NCI-H128 (cell line): Measurements from ENCODE around the gene PKIB.
"Not testable (repeated sequence)": the region's sequence is repeated elsewhere in the genome, so short reads cannot be mapped to it uniquely, and the experiment has no call there.

Source experiments
- DNase-seq: peaks from one replicate; lab custom pipeline; 2025; ENCODE audit not compliant: unreplicated experiment; lab: John Stamatoyannopoulos, UW

The PKIB gene

DNA sequence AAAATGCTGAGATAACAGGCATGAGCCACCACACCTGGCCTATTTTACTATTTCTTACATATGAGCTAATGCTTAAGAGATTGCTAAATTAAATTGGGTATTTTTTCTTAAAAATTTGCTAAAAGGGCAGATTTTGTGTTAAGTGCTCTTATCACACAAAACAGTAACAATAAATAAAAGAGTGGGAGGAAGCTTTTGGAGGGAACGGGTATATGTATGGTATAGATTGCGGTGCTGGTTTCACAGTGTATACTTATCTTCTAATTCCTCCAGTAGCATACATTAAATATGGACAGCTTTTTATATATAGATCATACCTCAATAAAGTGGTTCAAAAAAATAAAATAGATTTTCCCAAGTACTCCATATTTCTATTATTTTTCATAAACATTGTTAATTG is 129.9 kb downstream of the PKIB start:
- no peak for DNase-seq

- DNase-seq: no peak
Measured at GRCh38 chr6:122740936-122741335, 130.7 kb downstream of the PKIB start.

DNA sequence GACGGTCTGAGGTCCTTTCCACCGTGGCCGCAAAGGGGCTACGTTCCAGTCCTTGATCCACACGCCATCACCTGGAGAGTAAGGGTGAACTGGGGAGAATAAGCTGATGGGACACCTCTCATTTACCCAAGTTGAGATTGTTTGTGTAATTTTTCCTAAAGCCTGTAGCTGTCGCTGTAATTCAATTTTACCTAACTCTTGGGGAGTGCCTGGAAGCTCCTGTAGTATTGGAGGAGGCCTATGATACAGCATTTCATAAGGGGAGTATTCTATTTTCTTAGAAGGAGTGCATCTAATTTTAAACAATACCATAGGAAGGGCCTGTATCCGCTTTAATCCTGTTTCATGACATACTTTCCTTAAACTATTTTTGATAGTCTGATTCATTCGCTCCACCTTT is 134.0 kb downstream of the PKIB start:
- DNase-seq: not testable (repeated sequence)

- DNase-seq: peak; percentile 66
Measured at GRCh38 chr6:122744856-122745255, 134.7 kb downstream of the PKIB start.

DNA sequence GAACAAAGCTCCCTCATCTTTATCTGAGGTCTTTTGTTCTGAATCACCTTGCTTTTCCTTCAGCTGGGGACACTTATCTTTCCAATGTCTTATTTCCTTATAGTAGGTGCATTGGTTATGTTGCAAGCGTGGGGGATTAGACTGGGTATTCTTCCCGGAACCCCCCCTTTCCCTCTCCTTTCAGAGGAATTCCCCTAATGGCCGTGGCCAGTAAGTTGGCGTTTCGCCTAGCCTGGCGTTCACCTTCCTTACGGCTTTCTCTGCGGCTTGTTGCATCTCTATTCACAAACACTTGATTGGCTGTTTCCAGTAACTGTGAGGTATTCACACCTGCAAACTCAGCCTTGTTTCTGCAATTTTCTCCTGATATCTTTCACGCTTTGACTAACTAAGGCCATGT is 136.5 kb downstream of the PKIB start:
- no peak for DNase-seq

DNA sequence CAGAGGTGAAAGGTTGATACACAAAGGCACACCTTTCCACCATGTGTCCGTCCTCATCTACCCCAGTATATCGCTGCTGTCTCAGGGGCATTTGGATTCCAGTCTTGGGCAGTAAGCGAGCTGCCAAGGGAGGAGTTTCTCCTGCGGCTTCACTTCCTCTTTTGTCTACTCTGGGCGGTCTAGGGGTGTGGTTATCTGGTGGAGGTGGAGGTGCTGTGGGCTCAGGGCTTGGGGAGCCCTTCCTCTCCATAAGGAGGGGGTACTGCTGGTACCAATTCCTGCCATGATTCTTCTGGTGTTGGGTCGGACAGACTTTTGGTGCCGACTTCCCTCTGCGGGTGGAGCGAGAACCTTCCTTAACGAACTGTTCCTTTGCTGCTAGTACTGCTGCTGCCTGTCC is 137.4 kb downstream of the PKIB start:
- DNase-seq: no peak

DNA sequence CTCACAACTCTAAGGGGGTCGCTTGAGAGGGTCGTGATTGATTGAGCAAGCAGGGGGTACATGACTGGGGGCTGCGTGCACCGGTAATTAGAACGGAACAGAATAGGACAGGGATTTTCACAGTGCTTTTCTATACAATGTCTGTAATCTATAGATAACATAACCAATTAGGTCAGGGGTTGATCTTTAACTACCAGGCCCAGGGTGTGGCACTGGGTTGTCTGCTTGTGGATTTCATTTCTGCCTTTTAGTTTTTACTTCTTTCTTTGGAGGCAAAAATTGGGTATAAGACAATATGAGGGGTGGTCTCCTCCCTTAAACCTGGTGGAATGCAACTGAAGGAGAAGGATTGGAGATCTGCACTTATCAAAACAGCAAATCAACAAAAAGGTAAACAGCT is 138.7 kb downstream of the PKIB start:
- DNase-seq: not testable (repeated sequence)

DNA sequence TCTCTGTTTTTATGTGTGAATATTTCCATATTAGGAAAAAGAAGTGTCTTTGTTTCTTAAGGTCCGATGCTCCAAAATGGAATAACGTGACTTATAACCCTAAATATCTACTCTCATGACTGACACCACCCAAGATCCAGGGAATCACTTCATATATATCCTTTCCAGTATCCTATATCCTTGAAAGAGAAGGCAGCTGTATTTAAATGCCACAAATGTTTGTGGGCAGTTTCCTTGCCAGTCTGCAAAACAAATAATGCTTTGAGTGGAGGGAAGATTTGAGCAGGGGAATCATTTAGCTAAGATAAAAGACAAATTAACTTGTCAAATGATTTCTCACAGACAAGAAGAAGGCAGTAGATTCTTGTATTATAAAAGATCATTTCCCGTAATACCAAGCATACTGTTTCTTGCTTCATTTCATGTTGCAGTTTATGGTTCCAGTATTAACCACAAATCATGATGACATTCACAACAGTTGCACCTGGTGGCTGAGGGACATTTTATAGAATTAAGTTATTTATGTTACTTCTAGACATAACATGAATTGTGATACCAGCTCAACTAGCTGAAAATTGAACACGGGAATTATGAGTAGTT is 139.3 kb downstream of the PKIB start:
- DNase-seq: no peak

DNA sequence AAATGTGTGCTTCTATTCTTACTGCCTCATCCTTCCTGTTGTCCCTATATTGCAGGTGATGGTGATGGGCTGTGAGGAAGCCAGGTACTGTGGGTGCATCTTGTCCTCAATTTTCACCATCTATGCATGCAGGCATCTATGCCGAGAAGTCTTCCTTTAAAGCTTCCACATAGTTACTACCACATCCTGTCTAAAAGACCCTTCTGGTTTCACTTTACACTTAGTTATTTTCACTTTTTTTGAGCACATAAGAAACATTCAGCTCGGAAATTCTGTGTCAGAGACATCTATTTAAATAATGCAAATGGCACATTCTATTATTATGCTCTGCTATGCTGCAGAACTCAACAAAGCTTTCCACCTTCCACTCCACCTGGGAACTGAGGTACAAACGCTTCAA is 141.1 kb downstream of the PKIB start:
- no peak for DNase-seq

DNA sequence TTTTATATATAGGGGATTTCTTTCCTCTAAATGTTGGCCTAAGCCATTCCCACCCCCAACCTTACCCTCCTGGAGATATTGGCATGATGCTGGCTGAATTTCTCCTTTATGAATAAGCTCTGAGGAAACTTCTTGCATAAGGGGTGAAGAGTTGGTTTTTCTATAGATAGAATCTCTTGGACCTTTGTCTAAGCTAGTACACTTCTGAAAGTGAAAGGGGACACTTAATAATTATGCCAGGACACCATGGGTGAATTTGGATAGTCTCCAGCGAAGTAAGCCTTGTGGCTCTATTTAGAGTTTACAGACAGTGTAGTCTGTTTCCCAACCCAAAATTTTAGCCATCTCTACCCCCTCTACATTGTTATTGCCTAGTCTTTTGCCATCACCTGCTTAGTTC is 142.3 kb downstream of the PKIB start:
- no peak for DNase-seq

DNA sequence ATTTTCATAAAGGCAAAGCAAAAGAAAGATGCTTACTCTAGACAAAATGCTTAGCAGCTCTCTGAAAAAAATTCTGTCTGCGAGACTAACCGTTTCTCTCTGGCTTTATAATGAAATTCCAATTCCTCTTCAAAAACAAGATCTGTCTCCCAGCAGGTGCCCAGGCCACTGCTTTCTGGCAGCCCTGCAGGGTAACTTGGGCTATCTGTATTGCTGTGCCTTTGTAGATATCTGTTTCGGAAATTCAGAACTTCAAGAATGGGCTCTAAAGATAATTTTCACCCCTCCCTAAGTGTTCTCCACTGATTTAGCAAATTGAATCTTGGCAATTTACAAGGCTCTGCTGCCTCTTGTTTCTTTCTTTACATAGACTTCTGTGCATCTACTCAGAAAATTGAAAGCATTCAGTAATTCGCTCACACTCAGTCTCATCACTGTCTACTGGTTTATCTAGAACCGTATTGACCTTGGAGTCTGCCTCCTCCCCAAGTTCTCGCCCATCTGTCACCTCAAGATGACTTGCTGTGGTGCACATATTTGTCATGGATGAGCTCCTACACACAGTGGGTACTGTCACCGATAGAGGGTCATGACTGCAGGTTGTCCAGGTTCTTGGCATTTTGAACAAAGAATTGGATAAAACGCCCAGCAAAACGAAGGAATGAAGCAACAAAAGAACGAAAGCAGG is 142.9 kb downstream of the PKIB start:
- no peak for DNase-seq

DNA sequence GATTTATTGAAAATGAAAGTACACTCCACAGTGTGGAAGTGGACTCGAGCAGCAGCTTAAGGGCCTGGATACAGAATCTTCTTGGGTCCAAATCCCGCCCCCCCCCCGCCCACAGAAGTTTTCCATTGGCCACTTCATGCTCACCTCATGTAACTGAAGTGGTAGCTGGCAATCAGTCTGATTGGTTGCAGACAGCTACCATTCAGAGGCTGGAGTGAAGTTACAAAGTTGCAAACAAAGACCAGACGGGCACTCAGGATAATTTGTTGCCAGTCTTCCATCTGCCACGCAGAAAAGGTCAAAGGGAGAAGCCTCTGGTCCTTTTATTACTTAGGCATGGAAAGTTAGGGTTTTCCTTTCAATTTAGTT is 143.5 kb downstream of the PKIB start:
- no peak for DNase-seq

- no peak for DNase-seq
Measured at GRCh38 chr6:122754191-122754731, 144.1 kb downstream of the PKIB start.

DNA sequence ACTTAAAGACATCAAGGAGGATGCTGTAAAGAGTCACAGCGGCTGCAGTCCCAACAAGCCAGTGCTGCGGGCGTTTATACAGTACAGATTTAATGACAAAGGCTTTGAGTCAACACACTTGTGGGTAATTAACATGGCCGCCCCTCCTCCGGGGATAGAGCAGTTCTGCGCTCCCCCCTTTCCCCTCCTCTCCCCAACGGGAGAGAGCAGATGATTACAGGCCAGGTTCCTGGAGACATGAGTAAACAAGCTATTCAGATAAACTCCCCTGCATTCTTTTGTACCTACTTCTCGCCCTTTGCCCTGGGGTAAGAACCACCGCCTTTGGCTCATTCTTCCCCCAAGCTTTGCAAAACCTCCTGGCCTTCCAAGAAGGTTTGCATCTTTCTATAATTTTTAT is 145.7 kb downstream of the PKIB start:
- no peak for DNase-seq

GRCh38 chr6:122758927-122759334 is 148.7 kb downstream of the PKIB start:
- DNase-seq: no peak

GRCh38 chr6:122760330-122760729 is 150.1 kb downstream of the PKIB start:
- DNase-seq: no peak

DNA sequence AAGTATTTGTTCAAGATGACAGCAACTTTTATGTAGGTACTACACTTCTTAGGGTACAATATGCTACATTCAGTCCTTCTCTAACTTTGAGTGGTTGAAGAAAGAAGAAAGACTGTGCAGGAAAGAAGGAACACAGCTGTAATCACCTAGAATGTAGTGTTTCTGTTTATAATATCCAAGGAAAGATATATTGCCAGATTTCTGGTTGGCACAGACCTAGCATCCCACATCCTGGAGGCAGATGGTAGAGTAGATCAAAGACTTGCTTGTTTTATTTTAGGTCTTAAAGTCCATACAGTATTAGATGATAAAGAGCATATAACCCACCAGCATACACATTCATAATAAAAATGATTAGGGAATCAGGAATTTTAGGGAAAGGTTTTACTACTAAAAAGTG is 156.1 kb downstream of the PKIB start:
- no peak for DNase-seq

DNA sequence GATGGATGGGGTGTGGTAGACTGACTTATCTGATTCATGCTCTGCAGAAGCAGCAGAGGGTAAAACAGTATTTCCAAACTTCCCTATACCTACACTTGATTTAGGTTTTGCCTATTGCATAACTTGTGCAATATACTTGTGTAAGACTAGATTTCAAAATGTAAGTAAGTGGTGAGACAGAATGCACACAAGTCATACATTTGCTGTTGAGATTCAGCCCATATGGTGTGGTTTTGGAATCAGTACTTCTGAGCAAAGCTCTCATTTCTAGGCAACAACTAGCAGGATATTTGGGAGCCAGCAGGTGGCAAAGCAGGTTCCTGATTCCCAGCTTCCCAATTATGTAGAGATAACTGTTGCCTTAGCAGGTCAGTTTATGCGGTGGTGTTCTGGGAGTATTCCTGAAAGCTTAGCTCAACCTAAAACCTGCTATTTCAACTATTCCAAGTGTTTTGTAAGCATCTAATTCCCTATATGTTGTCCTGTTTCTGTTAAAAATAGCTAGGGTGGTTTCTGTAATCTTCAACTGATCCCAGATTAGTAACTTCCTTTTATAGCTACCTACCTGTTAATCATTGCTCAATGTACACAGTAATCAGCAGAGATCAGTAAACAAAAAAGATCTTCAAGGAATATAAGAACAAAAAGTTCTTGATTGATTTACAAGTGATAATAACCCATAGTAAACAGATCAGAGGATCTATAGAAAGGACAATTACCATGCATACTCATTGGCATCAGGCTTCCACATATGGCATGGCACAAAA is 160.8 kb downstream of the PKIB start:
- DNase-seq: no peak

GRCh38 chr6:122772724-122773415 is 162.7 kb downstream of the PKIB start:
- DNase-seq: no peak
